SK-N-DZ (cell line): ENCODE results near the gene SCAF1.

Experiments
- small RNA-seq, 2 experiments: library from RNA; depleted of rRNA; stranded (forward); fragments of <200 nt; gene quantifications; one replicate each; pipeline ENCODE3, GENCODE V24; 2014

Gene SCAF1

Small RNAs within 50 kb of the gene (small RNA-seq; reads per million reads assigned to genes)
- gene MIR5088: 0 to 0.09 reads per million in 2 experiments
